CD4-positive, alpha-beta T cell treated with Interleukin-2 at 100 ng/mL for 4 hours (primary cell): ENCODE measurements around the gene TAF3.

Source experiments
- DNase-seq: peaks from one replicate; pipeline ENCODE4 v3.0.0-alpha.2; 2020; ENCODE audit warnings: low spot score

Gene TAF3

DNA sequence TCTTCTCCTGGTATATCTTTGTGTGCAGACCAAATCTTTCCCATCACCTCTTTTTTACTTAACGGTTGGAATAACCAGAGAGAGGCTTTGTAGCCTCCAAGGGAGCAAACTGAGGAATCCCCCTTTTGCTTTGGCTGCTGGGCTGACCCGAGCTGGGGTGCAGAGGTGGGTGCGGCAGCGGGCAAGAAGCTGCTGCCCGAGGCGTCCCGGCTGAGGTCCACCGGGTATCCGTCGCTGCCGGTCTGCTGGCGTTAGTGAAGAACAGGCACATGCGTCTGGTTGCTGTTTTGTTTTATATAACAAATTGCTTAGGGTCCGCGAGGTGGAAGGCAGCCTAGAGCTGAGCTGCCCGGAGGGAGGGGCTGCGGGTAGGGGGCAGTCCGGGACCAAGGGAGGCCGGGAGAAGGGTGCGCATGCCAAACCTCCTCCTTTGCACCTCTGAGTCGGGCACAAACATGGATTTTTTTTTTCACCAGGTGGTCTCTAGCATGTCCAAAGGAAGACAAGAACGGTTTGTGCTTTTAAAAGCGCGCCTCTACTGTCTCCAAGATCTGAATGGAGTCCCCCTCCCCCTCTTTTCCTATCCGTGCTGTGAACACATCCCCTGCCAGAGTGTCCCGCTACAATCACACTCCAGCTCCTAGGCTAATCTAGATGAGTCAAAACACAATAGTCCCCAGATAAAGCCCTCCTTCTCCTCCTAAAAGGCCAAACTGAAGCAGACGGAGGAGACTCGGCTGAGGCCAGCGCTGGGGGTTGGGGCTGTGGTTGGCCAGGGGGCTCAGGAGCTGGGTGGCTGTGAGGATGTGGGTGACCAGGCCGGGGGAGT lies 229.4 kb downstream of the TAF3 start:
- no peak for DNase-seq

DNA sequence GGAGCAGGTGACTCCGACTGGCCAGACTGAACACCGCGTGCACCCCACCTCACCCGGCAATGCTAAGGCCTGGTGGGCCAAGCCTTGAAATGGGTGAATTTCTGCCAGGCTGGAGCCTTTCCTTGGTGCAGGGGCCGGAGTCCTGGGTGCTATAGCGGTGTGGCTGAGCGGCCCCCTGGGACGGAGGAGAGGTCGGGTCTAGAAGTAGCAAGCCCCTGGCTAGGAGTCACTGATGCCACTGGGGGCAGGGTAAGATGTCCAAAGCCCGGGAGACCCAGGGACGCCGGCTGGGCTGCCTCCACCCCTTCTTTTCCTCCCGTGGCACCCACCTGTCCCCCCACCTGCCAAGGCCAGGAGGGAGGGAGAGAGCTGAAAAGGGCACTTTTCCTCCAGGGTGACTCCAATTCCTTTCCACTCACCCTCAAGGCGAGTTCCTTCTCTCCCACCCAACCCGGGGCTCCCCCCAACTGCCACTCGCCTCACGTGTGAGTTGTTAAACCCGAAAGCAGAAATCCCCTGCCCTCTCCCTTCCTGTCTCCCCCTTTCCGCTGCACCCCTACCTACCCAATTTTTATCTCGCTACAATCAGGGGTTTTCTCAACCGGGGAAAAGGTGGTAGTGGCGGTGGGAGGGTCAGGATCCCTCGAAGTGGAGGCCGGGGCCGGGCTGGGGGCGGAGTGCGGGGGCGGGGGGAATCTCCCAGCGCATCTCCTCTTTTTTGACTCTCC lies 230.1 kb downstream of the TAF3 start:
- DNase-seq: peak; percentile 75

DNA sequence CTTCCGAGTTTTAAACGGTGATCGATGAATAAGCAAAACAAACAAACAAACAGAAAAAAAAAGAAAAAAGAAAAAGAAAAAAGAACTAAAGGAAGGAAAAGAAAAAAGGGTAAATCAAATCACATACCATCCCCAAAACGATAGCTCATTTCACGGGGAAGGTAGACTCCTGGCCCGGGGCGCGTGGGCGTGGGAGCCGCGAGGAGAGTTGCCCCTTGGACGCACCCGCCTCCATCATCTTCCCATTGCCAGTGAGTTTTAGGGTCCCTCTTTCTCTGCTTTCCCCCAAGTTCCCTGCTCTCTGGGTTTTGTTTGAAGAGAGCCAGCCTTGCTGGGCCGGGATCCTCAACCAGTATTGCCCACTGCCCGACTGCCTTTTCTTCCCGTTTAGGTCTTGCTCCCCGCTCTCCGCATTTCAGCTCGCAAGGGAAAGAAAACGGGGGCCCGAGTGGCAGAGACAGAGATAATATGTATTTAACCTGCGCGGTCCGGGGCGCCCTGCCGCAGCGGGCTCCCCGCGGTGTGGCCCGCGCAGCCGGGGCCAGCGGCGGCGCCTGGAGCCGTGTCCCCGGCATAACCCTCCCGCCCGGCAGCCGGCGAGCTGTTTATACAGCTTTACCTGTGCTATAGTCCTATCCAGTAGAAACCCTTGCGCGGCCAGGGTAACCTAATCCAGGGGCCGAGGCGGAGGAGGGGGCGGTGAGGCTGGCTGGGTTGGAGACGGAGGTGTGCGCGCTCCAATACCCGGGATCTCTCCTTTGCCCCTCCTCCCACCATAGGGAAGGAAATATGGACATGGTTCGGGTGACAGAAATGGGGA lies 230.9 kb downstream of the TAF3 start:
- no peak for DNase-seq

DNA sequence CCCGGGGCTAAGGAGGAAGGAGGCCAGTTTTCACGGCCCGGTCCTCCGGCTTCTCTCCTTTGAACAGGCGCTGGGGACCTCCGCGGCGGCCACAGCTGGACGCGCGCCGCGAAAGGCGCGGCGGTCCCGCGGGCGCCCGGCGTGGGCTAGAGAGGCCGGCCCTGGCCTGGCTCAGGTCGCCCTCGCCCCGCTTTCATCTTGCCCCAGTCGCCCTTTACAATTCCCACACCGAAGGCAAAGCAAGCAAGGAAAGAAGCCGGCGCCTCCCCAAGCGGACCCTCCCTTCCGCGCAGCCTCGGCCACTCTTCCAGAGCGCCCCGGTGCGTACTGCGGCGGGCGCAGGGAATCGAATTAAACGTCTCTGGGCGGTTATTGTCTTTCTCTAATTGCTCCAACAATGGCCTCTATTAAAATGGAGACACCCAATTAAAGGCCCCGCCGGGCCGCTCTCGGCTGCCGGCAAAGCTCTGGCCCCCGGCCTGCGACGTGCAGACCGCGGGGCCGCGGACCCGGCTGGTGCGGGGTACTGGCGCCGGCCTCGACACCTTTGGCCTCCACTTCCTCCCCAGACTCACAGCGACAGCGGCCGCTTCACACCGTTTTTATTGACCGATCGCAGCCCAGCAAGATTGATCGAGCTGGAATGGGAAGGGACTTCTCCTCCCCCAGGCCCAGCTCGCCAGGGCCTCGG lies 231.7 kb downstream of the TAF3 start:
- no peak for DNase-seq

DNA sequence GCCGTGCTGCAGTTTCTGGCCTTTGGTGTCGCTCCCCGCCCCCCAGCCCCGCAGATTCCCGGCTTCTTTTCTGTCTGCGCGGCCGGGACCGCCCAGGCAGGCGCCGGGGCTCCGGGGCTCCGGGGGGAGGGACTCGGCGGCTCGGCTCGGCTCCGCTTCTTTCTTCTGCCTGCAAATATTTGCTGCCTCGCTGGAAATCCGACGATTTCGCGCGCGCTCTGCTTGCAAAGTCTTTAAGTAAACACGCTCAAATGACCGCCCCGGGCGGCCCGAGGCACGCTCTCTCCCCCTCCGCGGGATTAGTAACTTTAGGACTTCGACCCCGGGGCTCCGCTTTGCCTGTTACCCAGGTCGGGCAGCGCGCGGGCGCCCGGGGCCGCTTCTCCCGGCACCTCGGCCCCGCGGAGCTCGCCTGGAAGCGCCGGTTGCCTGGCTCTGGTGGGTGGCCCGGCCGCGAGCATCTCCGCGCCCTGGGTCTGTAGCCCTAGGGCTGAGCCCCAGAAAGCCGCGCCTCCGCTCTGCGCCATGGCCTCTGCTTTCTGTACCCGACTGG lies 232.3 kb downstream of the TAF3 start:
- no peak for DNase-seq

DNA sequence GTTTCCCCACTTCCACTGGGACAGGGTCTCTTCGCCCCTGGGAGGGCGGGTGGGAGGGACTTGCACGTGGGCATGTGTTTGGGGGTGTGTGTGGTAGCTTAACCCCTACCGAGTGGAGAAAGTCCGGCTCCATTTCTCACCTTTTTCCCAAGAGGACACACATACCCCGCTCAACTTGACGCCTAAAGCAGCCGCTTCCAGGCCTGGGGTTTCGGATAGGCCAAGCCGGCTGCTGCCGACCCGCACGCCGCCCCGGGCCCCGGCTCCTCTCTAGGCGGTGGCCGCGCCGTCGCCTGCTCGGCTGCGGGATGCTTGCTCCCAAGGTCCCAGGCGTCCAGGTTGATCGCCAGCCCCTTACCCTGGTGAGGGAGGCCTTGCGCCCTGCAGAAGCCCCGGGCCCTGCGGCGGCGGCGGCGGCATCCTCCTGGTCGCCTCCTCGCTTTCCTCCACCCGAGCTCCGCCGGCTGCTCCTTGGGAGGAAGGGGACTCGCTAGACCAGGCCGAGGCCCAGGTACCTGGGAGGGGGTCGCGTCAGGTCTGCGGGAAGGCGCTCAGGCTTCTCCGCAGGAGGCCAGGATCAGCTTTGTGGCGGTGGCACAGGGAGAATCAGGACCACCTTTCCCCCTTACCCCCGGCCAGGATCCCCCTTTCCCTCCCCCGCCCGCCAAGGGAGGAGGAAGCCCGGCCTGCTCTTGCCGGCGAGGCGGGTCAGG lies 233.0 kb downstream of the TAF3 start:
- no peak for DNase-seq

DNA sequence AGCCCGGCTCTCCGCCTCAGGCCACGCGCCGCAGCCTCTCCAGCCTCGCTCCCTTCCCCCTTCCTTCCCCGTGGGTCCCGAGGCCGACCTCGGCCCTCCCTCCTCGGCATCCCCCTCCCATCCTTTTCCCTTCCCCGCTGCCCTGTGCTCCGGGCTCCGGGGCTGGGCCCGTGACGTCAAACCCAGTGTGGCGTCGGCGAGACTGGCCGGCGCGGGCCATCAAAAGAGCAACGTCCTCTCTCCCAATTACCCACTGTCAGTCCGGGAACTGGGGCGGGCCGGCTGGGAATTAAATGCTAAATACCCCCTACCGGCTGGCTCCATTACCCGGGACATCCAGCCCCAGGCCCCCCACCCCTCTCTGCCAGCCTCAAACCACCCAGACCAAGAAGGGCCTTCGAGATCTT lies 233.5 kb downstream of the TAF3 start:
- no peak for DNase-seq

DNA sequence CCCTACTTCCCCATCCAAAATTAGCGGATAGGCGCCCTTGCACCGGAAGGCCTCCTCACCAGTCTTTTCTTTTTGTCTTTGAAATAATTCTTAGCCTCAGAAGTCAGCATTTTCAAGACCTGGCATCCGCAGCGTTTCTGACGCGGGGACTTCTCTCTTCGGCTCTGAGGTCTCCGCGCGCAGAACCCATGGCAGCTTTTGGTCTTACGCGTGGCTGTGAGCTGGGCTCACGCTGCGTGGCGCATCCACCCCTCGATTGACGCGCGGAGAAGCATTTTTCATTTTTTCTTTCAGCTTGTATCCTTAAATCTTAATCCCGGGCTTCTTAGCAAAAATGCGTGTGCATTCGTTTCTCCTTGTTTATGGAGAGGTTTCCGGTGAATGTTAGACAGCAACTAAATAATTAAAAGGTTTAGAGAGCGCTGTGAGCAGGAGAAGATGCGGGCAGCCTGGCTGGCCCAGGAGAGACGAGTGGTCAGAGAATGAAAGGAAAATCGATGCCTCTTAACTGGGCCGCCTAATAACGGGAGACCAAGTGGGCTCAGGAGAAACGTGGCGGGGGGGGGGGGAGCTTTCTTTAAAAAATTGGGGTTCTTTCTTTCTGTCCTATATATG lies 234.1 kb downstream of the TAF3 start:
- DNase-seq: no peak

DNA sequence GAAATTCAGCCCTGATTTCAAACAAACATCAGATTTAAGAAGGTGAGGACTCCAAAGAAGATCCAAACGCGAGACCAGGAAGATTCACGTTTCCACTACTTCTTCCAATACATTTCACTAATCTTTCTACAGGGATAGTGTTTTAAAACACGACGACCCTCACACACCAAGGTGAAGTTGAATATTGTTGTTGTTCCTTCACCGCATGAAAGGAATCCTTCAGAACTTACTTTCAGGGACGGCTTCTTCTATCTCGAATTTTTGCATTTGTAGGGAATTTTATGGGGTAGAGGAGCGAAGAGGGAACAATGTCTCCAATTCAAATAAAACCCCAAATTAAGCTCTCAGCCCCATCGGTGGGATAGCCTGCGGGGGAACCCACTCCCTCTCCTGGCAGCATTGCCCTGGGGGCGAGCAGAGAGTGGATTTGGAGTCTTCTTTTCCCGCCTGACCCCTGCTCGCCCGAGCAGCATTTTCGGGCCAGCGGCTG lies 234.7 kb downstream of the TAF3 start:
- no peak for DNase-seq

DNA sequence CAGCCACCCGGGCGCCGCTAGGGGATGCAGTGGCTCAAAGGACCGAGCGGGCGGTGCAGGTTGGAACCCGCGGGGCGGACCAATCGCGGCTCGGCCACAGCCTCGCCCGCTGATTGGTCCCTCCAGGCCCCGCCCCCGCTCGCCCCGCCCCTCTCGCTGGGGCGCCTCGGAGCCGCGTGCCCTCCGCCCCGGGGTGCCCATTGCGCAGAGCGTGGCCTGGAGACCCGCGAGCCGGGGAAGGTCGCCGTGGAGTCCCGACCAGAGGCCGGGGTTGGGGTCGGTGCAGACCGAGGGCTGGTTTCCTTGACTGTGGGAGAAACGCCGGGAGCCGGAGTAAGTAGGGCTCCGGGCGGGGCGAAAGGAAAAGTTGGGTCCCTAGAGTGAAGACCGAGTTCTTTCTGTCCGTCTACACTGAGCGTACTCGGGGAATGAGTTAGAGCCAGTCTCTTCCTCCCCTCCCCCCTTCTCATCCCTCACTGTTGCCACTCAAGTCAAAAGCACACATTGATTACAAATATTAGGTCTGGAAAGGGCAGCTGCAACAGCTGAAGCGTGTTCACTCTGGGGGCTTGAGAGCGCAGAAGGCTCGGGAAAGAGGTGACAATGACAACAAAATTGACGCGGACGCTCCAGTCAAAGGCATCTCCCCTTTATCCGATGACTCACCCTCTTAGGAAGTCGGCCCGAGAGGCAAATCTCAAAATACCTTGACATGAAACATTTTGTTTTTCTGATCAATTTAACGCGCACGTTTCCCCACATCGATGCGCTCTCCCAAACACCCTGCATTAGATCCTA lies 235.3 kb downstream of the TAF3 start:
- DNase-seq: peak; percentile 95

DNA sequence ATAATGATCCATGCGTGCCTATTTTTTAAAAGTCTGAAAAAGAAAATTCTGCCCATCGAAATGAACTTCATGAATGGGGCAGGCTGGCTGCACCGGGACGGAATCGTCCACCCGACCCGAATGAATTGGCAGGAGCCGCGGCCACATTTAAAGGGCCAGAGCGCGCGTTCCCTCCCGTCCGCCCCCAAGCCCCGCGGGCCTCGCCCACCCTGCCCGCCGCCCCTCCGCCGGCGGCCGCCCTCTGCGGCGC lies 235.9 kb downstream of the TAF3 start:
- DNase-seq: no peak

DNA sequence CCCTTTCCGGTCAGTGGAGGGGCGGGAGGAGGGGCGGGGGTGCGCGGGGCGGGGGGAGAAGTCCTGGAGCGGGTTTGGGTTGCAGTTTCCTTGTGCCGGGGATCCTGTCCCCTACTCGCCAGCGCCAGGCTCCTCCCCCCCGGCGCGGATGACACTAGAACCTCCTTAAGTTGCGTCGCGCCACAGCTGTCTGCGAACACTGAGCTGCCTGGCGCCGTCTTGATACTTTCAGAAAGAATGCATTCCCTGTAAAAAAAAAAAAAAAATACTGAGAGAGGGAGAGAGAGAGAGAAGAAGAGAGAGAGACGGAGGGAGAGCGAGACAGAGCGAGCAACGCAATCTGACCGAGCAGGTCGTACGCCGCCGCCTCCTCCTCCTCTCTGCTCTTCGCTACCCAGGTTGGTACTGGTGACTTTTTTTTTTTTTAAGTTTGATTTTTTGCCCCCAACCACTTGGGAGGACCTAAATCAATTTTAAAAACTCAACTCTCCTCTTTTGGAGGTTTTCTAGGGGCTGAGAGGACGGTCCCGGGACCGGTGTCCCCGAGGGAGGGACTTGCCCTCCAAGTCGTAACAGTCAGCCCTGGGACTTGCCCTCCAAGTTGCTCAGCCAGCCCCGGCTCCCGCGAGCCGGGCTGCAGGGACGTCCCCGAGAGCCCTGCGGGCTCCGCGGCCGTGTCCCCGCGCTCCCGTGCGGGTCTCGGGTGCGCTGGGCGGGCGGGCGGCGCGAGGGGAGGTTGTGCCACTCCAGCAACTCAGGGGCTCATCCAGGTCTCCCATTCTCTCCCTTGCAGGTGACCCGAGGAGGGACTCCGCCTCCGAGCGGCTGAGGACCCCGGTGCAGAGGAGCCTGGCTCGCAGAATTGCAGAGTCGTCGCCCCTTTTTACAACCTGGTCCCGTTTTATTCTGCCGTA lies 236.4 kb downstream of the TAF3 start, which contains the start of gene GATA3:
TSS of gene GATA3 (plus strand) at position 195 of the 914 bp plus-strand sequence. CDS start 968 bp downstream, outside the sequence.
- DNase-seq: peak; percentile 86

DNA sequence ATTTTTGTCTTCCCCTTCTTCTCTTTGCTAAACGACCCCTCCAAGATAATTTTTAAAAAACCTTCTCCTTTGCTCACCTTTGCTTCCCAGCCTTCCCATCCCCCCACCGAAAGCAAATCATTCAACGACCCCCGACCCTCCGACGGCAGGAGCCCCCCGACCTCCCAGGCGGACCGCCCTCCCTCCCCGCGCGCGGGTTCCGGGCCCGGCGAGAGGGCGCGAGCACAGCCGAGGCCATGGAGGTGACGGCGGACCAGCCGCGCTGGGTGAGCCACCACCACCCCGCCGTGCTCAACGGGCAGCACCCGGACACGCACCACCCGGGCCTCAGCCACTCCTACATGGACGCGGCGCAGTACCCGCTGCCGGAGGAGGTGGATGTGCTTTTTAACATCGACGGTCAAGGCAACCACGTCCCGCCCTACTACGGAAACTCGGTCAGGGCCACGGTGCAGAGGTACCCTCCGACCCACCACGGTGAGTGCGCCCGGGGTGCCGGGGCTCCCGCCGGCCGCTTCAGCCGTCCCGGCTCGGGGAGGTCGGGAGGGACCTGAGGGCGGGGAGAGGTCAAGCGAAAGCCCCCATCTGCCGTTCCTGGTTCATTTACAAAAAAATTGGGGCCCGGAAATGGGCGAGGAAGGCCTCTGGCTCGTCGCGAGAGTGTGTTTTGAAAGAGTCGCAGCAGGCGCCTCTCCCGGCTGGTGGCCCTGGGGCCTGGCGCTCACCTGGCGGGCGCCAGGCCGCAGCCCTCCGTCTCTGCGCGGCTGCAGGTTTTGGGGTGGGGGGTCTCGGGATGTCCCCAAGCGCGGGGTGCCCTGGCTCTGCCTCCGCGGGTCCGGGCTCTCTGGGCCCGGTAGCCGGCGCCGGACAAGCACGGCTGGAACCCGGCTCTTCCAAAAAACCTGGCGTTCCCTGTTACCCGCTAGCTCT lies 237.4 kb downstream of the TAF3 start:
- DNase-seq: no peak

DNA sequence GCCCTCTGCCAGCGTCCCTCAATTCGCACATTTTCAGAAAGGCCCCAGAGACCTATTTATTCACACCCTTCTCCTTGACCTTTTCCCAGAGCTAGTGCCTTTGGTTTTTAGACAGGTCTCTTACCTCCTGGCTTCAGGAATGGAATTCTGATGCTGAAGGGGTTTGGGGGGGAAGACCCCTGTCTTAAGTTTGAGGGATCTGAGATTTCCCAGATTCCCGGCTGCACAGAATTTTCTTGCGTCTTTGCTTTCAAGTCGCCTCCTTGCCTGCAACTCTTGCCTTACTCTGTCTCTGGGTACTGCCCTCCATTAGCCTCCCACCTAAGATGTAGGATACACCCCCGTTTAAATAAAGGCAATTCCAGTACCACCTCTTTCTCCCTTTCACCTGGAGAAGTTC lies 238.1 kb downstream of the TAF3 start:
- DNase-seq: no peak

DNA sequence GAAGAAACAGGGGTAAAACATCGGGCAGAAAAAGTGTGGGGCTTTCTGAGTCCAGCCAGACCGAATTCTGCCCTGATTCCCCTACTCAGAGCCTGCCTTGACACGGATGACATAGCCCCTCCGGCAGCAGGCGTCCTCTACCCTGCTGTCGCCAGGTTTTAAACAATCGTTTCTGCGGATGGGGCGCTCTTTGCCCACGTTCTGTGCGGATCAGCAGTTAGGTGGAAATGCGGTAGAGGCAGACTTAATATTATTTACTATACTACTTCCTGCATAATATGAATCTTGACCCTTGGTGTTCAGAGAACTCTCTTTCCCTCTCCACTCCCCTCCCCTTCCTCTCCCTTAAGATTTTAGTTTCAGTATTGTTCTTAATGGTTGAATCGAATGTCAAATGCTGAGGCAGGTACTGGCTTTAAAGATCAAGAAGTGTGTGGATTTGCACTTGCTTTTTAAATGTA lies 238.6 kb downstream of the TAF3 start:
- peak; percentile 71 for DNase-seq

DNA sequence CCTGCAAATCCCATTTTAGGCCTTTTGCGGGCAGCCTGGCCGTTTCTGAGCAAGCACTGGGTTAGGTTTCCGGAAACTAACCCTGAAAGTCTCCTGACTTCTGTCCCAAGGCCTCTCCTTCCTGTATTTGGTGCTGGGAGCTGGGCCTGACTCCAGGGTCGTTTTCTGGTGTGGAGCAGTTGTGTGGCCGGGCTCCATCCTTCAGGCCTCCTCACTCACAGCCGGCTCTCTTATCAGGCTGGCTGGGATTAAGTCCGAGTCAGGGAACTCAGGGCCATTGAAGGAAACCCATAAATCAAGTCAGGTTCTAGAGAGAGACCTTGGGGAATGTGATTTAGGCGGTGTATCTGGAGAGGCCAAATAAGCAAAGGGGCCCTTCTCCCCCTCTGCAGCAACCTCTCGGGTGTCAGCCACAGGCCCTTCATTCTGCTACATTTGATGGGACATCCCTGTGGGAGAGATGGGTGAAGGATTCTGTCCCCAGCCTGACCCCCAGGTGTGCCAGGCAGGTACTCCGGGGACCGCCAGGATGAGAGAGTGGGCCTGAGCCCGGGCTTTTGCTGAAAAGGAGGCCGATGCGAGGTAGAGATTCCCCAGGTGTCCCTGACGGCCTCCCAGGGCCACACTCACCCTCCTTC lies 239.4 kb downstream of the TAF3 start:
- no peak for DNase-seq
